ENCODE data around the gene ZG16.
A peak's percentile ranks its signal among the peaks of the same experiment; 100 is the strongest.
"Not testable (repeated sequence)": the region's sequence is repeated elsewhere in the genome, so short reads cannot be mapped to it uniquely, and the experiment has no call there.

Gene ZG16

DNA sequence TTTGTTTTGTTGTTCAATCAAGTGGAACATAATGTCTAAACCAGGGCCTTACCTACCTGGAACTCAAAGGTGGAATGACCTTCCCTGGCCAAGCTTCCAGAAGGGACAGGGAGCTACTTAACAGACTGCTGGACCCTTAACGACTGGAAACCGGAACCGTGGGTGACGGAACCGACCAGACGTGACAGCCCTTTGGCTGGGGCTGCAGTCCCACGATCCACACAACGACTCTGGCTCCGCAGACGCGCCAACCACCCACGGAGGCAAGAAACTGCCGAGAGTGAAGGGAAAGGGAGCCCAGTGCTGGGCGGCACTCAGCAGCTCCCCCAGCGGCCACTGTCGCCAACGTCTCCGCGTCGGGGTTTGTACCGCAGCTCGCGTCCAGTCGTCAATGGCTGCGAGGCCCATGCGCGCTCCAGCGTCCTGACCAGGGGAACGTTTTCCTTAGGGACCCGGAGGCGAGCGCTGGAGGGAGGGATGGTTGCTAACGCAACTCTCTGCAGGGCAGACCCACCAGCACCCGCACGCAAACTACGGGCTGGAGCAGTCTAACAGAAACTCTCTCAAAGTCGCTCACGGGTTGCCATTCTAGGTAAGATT, 6.9 kb downstream of the ZG16 start:
- peaks cover 28% of the 10 kb centered on the region for H3K4me1 Mint-ChIP-seq (ENCODE audit: low read depth)
- H3K36me3 Mint-ChIP-seq (ENCODE audit: low read depth) = no peaks in the 10 kb centered on the region
- no peaks in the 10 kb centered on the region for H3K9me3 Mint-ChIP-seq
- peak overlapping the region; percentile 20 for H3K27ac Mint-ChIP-seq
- peak; percentile 71 for DNase-seq (ENCODE audit: low spot score)
- peaks cover 8% of the 10 kb centered on the region for H3K27me3 Mint-ChIP-seq (ENCODE audit: low read depth)
- peak overlapping the region; percentile 49 for H3K4me3 Mint-ChIP-seq

DNA sequence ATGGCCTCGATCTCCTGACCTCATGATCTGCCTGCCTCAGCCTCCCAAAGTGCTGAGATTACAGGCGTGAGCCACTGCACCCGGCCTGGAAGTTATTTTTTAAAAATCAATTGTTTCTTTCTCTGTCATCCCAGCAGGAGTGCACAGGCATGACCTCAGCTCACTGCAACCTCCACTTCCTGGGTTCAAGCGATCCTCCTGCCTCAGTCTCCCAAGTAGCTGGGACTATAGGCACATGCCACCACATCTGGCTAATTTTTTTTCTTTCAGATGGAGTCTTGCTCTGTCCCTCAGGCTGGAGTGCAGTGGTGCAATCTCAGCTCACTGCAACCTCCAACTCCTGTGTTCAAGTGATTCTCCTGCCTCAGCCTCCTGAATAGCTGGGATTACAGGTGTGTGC, 9.1 kb downstream of the ZG16 start:
- peaks cover 36% of the 10 kb centered on the region for H3K4me1 Mint-ChIP-seq (ENCODE audit: low read depth)
- not testable (repeated sequence) for H3K4me3 Mint-ChIP-seq; DNase-seq (ENCODE audit: low spot score); H3K27ac Mint-ChIP-seq; H3K36me3 Mint-ChIP-seq (ENCODE audit: low read depth); H3K27me3 Mint-ChIP-seq (ENCODE audit: low read depth); H3K9me3 Mint-ChIP-seq

DNA sequence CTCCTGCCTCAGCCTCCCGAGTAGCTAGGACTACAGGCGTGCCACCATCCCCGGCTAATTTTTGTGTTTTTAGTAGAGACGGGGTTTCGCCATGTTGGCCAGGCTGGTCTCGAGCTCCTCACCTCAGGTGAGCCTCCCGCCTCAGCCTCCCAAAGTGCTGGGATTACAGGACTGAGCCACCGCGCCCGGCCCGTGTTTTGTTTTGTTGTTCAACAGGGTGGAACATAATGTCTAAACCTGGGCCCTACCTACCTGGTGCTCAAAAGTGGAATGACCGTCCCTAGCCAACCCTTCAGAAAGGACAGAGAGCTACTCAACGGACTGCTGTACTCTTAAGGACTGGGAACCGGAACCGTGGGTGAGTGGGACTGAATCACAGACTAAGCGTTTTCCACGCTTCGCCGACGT, 11.7 kb downstream of the ZG16 start:
- Mint-ChIP-seq H3K4me1 (ENCODE audit: low read depth) (peaks cover 42% of the 10 kb centered on the region), H3K36me3 (ENCODE audit: low read depth) (peaks cover 29% of the 10 kb centered on the region), H3K9me3 (no peaks in the 10 kb centered on the region), H3K27ac (peak overlapping the region; percentile 94), H3K4me3 (peak overlapping the region; percentile 97), H3K27me3 (ENCODE audit: low read depth) (no peaks in the 10 kb centered on the region)
- DNase-seq (ENCODE audit: low spot score) = no peak

DNA sequence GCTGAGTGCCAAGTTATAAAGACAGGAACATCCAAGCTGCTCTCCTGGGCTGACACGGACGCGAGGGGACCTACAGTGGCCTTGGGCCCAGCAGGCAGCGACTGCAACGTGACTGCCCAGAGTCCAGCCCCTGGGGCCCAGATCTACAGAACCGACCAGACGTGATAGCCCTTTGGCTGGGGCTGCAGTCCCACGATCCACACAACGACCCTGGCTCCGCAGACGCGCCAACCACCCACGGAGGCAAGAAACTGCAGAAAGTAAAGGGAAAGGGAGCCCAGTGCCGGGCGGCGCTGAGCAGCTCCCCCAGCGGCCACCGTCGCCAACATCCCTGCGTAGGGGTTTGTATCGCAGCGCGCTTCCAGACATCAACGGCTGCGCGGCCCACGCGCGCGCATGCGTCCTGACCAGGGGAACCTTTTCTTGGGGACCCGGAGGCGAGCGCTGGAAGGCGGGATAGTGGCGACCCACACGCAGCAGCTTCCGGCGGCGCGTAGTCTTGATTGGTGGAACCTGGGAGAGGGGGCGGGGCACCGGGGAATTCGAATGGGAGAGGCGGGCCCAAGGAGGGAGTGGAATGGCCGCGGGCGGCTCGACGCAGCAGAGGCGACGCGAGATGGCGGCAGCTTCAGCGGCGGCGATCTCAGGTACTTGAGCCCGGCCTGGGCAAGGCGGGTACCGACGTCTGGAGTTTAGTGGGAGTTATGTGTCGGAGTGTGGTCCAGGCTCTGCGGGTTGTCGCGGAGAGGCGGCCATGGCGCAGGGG, 12.3 kb downstream of the ZG16 start, which contains the start of gene KIF22:
Gene KIF22, plus strand, starts transcription at position 569 of the 766 bp plus-strand sequence. Its CDS starts 9 bp downstream, at position 578.
- Mint-ChIP-seq H3K27me3 (ENCODE audit: low read depth) (no peaks in the 10 kb centered on the region), H3K4me3 (peak within 1 kb of the TSS; percentile 97), H3K4me1 (ENCODE audit: low read depth) (peaks cover 40% of the 10 kb centered on the region), H3K36me3 (ENCODE audit: low read depth) (peaks cover 35% of the 10 kb centered on the region), H3K27ac (peak within 1 kb of the TSS; percentile 94), H3K9me3 (no peaks in the 10 kb centered on the region)
- peak; percentile 100 for DNase-seq (ENCODE audit: low spot score)

DNA sequence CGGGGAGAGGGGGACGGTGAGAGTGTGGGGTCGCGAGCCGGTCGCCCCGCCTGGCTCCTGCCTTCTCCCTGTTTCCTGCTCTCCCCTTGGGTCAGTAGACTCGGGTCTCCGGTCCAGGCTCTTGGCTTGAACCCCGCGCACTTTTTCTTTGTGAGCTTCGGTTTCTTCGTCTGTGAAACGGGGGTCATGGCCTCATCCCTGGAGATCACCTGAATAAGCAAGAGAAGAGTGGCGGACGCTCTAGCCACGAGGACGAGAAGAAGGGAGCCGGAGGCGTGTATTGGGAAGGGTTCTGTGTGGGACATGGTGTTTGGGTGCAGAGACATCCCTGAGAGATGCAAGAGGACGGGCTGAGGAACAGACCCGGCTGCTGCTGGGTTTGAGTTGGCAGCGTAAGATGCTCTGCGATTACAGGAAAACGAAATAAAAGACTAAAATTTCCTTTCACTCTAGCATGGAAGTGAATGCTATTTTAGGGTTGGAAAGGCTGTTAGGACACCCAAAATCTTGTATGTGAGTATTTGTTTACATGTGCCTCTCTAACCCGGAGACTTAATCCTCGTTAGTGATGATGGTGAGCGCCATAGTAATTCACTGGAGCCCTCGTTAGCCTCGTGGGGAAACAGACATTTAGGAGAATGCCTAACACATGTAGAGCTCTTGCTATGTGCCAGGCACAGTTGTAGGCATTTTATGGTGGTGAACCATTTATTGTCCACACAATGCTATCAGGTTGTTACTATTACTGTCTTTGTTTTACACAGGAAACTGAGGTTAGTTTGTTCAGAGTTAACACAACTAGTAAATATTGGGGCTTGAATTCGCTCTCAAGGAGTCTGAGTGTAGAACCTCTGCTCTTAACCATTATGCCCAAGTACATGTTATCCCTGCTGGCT, 13.1 kb downstream of the ZG16 start:
- Mint-ChIP-seq H3K4me3 (peak overlapping the region; percentile 97), H3K4me1 (ENCODE audit: low read depth) (peaks cover 37% of the 10 kb centered on the region), H3K36me3 (ENCODE audit: low read depth) (peaks cover 40% of the 10 kb centered on the region), H3K27ac (peak overlapping the region; percentile 94), H3K9me3 (no peaks in the 10 kb centered on the region), H3K27me3 (ENCODE audit: low read depth) (no peaks in the 10 kb centered on the region)
- no peak for DNase-seq (ENCODE audit: low spot score)

DNA sequence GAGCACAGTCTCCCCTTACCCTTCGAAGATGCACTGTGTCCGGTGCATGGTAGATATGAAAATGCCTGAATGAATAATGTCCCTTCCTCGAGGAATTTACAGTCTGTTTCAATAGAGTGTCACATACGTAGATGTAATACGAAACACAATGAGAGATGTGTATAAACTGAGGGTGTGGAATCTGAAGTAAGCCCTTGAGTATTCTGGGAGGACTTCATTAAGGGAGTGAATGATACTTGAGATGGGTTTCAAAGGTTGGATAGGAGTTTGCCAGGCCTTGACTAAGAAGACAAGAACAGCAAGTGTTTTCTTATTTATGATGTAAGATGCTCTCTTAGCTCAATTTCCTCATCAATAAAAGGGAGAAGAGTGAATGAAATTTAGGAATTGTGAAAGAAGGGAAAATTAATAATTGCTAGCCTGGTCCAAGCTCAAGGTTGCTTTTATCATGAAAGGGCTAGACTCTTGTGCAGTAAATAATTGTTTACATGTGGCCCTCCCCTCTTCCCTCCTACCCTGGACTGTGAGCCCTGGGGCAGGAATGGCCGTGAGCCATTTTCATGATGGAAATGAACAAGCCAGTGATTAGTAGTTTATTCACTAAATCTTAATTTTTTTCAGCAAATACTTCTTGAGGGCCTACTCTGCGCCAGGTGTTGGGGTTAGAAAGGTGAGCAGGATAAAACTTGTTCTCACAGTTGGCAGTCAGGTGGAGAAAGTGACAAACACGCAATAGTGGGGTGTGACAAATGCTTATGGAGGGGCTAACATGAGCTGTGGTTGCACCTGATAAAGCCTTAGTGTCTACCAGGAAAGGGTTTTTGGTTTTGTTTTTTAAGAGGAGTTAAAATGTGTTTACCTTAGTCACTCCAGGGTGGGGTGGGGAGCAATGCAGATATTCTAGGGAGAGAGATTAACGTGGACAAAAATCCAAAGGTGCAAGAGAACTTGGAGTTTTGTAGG, 14.1 kb downstream of the ZG16 start:
- no peaks in the 10 kb centered on the region for H3K9me3 Mint-ChIP-seq
- no peak for DNase-seq (ENCODE audit: low spot score)
- no peaks in the 10 kb centered on the region for H3K27me3 Mint-ChIP-seq (ENCODE audit: low read depth)
- peak overlapping the region; percentile 97 for H3K4me3 Mint-ChIP-seq
- peaks cover 47% of the 10 kb centered on the region for H3K36me3 Mint-ChIP-seq (ENCODE audit: low read depth)
- H3K27ac Mint-ChIP-seq = peak overlapping the region; percentile 94
- H3K4me1 Mint-ChIP-seq (ENCODE audit: low read depth) = peaks cover 37% of the 10 kb centered on the region

DNA sequence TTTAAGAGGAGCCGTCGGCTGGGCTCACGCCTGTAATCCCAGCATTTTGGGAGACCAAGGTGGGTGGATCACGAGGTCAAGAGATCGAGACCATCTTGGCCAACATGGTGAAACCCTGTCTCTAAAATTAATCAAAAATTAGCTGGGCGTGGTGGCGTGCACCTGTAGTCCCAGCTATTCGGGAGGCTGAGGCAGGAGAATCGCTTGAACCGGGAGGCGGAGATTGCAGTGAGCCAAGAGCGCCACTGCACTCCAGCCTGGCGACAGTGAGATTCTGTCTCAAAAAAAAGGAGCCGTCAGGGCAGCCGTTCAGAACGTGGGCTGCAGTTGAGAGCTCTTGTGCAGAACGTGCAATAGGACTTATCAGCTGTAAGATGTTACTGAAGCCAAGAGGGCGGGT, 15.1 kb downstream of the ZG16 start:
- not testable (repeated sequence) for DNase-seq (ENCODE audit: low spot score); H3K27me3 Mint-ChIP-seq (ENCODE audit: low read depth); H3K9me3 Mint-ChIP-seq
- peak overlapping the region; percentile 97 for H3K4me3 Mint-ChIP-seq
- peaks cover 35% of the 10 kb centered on the region for H3K4me1 Mint-ChIP-seq (ENCODE audit: low read depth)
- peak overlapping the region; percentile 73 for H3K27ac Mint-ChIP-seq
- H3K36me3 Mint-ChIP-seq (ENCODE audit: low read depth) = peaks cover 55% of the 10 kb centered on the region

DNA sequence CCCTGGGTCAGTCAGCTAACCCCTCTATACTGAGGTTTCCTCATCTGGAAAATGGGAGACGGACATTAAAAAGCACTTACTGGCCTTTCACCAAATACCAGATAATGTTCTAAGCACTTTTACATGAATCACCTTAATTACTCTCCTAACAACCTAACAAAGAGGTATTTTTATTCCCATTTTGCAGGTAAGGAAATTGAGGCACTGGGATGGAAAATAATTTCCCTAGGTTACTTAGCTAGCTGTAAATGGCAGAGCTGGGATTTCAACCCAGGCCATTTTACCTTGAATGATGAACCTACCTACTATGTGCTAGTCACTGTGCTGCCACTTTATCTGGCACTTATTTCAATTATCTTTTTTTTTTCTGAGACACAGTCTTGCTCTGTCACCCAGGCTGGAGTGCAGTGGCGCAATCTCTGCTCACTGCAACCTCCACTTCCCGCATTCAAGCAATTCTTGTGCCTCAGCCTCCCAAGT, 16.2 kb downstream of the ZG16 start:
- DNase-seq (ENCODE audit: low spot score) = no peak
- Mint-ChIP-seq H3K27me3 (ENCODE audit: low read depth) (no peaks in the 10 kb centered on the region), H3K36me3 (ENCODE audit: low read depth) (peaks cover 66% of the 10 kb centered on the region), H3K9me3 (no peaks in the 10 kb centered on the region), H3K4me1 (ENCODE audit: low read depth) (peaks cover 33% of the 10 kb centered on the region), H3K27ac (peak overlapping the region; percentile 12), H3K4me3 (no peak overlapping the region)

DNA sequence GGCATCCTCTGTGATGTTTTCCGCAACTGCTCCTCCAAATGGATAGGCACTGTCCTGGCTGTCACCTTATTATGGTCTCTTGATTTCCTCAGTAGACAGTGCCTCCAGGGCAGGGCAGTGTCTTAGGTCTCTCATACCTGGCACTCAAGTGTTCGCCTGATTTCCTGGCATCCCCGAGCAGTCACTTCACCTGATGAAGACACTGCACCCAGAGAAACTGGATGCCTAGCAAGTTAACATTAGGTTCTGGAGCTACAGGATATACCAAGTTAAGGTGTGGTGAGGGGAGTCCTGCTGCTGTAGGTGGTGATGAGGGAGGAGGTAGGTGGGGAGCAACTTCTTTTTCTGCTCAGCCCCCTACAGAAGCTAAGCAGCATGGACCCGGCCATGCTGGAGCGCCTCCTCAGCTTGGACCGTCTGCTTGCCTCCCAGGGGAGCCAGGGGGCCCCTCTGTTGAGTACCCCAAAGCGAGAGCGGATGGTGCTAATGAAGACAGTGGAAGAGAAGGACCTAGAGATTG, 24.4 kb downstream of the ZG16 start:
- peaks cover 65% of the 10 kb centered on the region for H3K36me3 Mint-ChIP-seq (ENCODE audit: low read depth)
- no peaks in the 10 kb centered on the region for H3K9me3 Mint-ChIP-seq
- no peaks in the 10 kb centered on the region for H3K27me3 Mint-ChIP-seq (ENCODE audit: low read depth)
- peak overlapping the region; percentile 65 for H3K27ac Mint-ChIP-seq
- H3K4me3 Mint-ChIP-seq = peak overlapping the region; percentile 39
- DNase-seq (ENCODE audit: low spot score) = no peak
- H3K4me1 Mint-ChIP-seq (ENCODE audit: low read depth) = peaks cover 17% of the 10 kb centered on the region

DNA sequence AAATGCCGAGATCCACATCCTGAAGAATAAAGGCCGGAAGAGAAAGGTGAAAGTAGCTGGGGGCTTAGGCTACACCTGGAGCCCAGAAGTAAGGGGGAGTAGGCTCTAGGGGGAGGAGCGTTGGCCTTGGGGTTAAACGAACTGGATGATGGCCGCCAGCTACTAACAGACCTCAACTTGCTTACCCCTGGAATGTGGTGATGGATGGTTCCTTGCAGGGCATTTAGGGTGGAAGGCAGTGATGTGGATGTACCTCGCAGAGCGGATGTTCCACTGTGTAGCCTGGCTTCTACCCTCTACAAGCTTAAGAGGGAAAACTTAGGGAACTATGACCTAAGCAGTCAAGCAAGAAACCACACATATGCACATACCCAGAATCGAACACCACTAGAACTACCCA, 26.0 kb downstream of the ZG16 start:
- Mint-ChIP-seq H3K4me1 (ENCODE audit: low read depth) (peaks cover 20% of the 10 kb centered on the region), H3K4me3 (peak overlapping the region; percentile 100), H3K27ac (peak overlapping the region; percentile 100), H3K27me3 (ENCODE audit: low read depth) (no peaks in the 10 kb centered on the region), H3K36me3 (ENCODE audit: low read depth) (peaks cover 65% of the 10 kb centered on the region), H3K9me3 (no peaks in the 10 kb centered on the region)
- DNase-seq (ENCODE audit: low spot score) = no peak

DNA sequence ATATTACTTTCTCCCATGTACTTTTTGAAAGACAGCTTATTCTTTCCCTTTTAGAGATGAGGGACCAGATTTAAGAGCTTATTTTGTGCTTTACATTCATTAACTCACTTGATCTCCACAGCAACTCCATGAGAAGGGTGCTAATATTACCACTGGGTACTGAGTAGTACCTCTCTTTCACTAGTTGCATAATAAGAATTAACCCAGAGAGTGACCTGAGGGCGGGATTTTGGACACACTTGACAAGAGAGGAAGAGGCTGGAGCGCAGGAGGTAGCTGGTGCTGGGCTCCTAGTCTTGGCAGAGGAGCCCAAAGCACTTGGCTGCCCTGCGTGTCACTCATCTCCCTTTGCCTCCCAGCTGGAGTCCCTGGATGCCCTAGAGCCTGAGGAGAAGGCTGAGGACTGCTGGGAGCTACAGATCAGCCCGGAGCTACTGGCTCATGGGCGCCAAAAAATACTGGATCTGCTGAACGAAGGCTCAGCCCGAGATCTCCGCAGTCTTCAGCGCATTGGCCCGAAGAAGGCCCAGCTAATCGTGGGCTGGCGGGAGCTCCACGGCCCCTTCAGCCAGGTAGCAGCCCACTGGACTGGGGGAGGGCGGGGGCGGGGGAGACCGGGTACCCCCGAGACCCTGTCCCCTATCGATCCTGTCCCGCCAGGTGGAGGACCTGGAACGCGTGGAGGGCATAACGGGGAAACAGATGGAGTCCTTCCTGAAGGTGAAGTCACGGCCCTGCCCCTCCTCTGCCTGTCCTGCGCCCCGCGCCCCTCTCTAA, 26.6 kb downstream of the ZG16 start:
- no peaks in the 10 kb centered on the region for H3K27me3 Mint-ChIP-seq (ENCODE audit: low read depth)
- H3K4me1 Mint-ChIP-seq (ENCODE audit: low read depth) = peaks cover 20% of the 10 kb centered on the region
- no peaks in the 10 kb centered on the region for H3K9me3 Mint-ChIP-seq
- peak overlapping the region; percentile 100 for H3K27ac Mint-ChIP-seq
- H3K4me3 Mint-ChIP-seq = peak overlapping the region; percentile 100
- DNase-seq (ENCODE audit: low spot score) = no peak
- peaks cover 61% of the 10 kb centered on the region for H3K36me3 Mint-ChIP-seq (ENCODE audit: low read depth)

Measured in T-helper 2 cell treated with Interferon-gamma antibody and Interleukin-4, amounts not matched to agents 5 μg/mL and 100 μg/mL, for 36 hours (primary cell).